IPS-11a (cell line): ENCODE data around the gene DQX1.
"Not testable (repeated sequence)": the region's sequence is repeated elsewhere in the genome, so short reads cannot be mapped to it uniquely, and the experiment has no call there.

ENCODE experiments used
- H3K4me3 ChIP-seq: one replicate; pipeline ENCODE4 v1.5.1; 2013; ENCODE audit warnings: low read depth, low read length, control low read depth

The DQX1 gene

GRCh38 chr2:74471332-74472065 is 54.5 kb downstream of the DQX1 start:
- peak overlapping the region; percentile 91 for H3K4me3 ChIP-seq

GRCh38 chr2:74470742-74471141 is 55.3 kb downstream of the DQX1 start:
- H3K4me3 ChIP-seq = not testable (repeated sequence)
